PC-9 (cell line): ENCODE results near the gene SLC25A1.

ENCODE experiments used
- EZH2 ChIP-seq: fragments of 200-600 bp; sonication (generic); IDR thresholded peaks from 2 replicates; pipeline ENCODE4 v1.8.0; 2017; ENCODE audit warnings: antibody characterized with exemption, low read depth
- TF ChIP-seq, protein P1 (sequence below): fragments of 200-600 bp; sonication (generic); conservative IDR thresholded peaks from 2 replicates; pipeline ENCODE4 v1.6.1; 2017; ENCODE audit warnings: mixed run types, antibody characterized with exemption, mild to moderate bottlenecking, moderate library complexity

GRCh38 chr22:19175602-19176174 is 2.8 kb downstream of the SLC25A1 start:
- TF ChIP-seq, protein P1, sequence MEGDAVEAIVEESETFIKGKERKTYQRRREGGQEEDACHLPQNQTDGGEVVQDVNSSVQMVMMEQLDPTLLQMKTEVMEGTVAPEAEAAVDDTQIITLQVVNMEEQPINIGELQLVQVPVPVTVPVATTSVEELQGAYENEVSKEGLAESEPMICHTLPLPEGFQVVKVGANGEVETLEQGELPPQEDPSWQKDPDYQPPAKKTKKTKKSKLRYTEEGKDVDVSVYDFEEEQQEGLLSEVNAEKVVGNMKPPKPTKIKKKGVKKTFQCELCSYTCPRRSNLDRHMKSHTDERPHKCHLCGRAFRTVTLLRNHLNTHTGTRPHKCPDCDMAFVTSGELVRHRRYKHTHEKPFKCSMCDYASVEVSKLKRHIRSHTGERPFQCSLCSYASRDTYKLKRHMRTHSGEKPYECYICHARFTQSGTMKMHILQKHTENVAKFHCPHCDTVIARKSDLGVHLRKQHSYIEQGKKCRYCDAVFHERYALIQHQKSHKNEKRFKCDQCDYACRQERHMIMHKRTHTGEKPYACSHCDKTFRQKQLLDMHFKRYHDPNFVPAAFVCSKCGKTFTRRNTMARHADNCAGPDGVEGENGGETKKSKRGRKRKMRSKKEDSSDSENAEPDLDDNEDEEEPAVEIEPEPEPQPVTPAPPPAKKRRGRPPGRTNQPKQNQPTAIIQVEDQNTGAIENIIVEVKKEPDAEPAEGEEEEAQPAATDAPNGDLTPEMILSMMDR: no peak
- no peak for TF ChIP-seq EZH2
